ENCODE measurements around the gene ATN1. TPM values are rescaled to one million over a fixed set of nuclear protein-coding genes. Genes with fewer than 3 reads are reported as not detected.

ATN1 gene
- total RNA-seq, 6 experiments from 2014 or later = 9.2 to 24.1 (median 16.8) TPM

GRCh38 chr12:6967651-6968100 lies 39.9 kb downstream of the ATN1 start:
- 50% methylated on average over 7 of the region's 10 CpGs for WGBS (ENCODE audit: insufficient coverage, low coverage, low lambda C conversion rate, missing lambda C conversion rate)
- DNase-seq = peak in 1 of 3 donors; percentile 34
- H3K27ac ChIP-seq = no peak overlapping the region
- peaks cover 6 to 38% (median 25%) of the 10 kb centered on the region in 4 donors for H3K36me3 ChIP-seq
- H3K27me3 ChIP-seq = no peaks in the 10 kb centered on the region
- TF ChIP-seq POLR2A (IDR thresholded peaks at IDR 0.05) = no peak
- no peak for TF ChIP-seq CTCF (IDR thresholded peaks at IDR 0.05)
- no peaks in the 10 kb centered on the region for H3K9me3 ChIP-seq
- H3K4me1 ChIP-seq = peaks cover 0 to 26% (median 5%) of the 10 kb centered on the region in 4 donors
- no peak for ATAC-seq
- intact Hi-C loops (cut with DNase I) = no loop called here
- H3K4me3 ChIP-seq = no peak overlapping the region

- Histone ChIP-seq H3K27ac (peak overlapping the region in 1 of 3 donors; percentile 92), H3K4me3 (no peak overlapping the region), H3K9me3 (no peaks in the 10 kb centered on the region), H3K27me3 (no peaks in the 10 kb centered on the region), H3K4me1 (peaks cover 0 to 31% (median 5%) of the 10 kb centered on the region in 4 donors), H3K36me3 (peaks cover 6 to 38% (median 25%) of the 10 kb centered on the region in 4 donors)
- ATAC-seq (no peak), DNase-seq (no peak)
- intact Hi-C loops (cut with DNase I) = no loop called here
- TF ChIP-seq CTCF (IDR thresholded peaks at IDR 0.05) (no peak), POLR2A (IDR thresholded peaks at IDR 0.05) (no peak)
- 61% methylated on average over 3 of the region's 9 CpGs for WGBS (ENCODE audit: insufficient coverage, low coverage, low lambda C conversion rate, missing lambda C conversion rate)
Observed at GRCh38 chr12:6968426-6968825, 40.7 kb downstream of the ATN1 start.

- TF ChIP-seq CTCF (IDR thresholded peaks at IDR 0.05) (no peak), POLR2A (IDR thresholded peaks at IDR 0.05) (no peak)
- H3K27ac ChIP-seq = peak overlapping the region; percentile 75 to 92 (median 92)
- H3K4me1 ChIP-seq = peaks cover 0 to 31% (median 3%) of the 10 kb centered on the region in 4 donors
- no peaks in the 10 kb centered on the region for H3K9me3 ChIP-seq
- ATAC-seq (peak; percentile 8 to 47 (median 36)), DNase-seq (peak in 2 of 3 donors; percentile 68 to 73)
- peaks cover 6 to 51% (median 28%) of the 10 kb centered on the region in 4 donors for H3K36me3 ChIP-seq
- no peaks in the 10 kb centered on the region for H3K27me3 ChIP-seq
- WGBS (ENCODE audit: insufficient coverage, low coverage, low lambda C conversion rate, missing lambda C conversion rate) = no CpG with 5 or more reads among the region's 31 CpGs
- intact Hi-C loops (cut with DNase I) = no loop called here
- peak overlapping the region; percentile 91 to 99 (median 99) for H3K4me3 ChIP-seq
Observed at GRCh38 chr12:6970096-6970527, 42.4 kb downstream of the ATN1 start.

- DNase-seq (no peak), ATAC-seq (no peak)
- Histone ChIP-seq H3K4me3 (no peak overlapping the region), H3K9me3 (no peaks in the 10 kb centered on the region), H3K27me3 (no peaks in the 10 kb centered on the region), H3K4me1 (peaks cover 0 to 20% (median 2%) of the 10 kb centered on the region in 4 donors), H3K36me3 (peaks cover 0 to 53% (median 29%) of the 10 kb centered on the region in 4 donors), H3K27ac (no peak overlapping the region)
- intact Hi-C loops (cut with DNase I) = no loop called here
- WGBS (ENCODE audit: insufficient coverage, low coverage, low lambda C conversion rate, missing lambda C conversion rate) = 92% methylated on average over 6 of the region's 6 CpGs
- TF ChIP-seq CTCF (IDR thresholded peaks at IDR 0.05) = no peak
- TF ChIP-seq POLR2A (IDR thresholded peaks at IDR 0.05) = no peak
Observed at GRCh38 chr12:6974180-6974579, 46.4 kb downstream of the ATN1 start.
